SU-DHL-6 (cell line): Measurements from ENCODE around the gene CBR4.

Source experiments
- H2AFZ ChIP-seq: fragments of 200-600 bp; sonication (generic); 2 replicates; pipeline ENCODE4 v1.6.1; 2014; ENCODE audit warnings: low read depth, mild to moderate bottlenecking, moderate library complexity, mixed read lengths, antibody characterized with exemption, low read length; ENCODE audit not compliant: severe bottlenecking
- H3F3A ChIP-seq: fragments of 200-600 bp; shearing (Covaris generic); 2 replicates; pipeline ENCODE4 v1.6.0; 2016; ENCODE audit warnings: antibody characterized with exemption, mild to moderate bottlenecking; ENCODE audit not compliant: insufficient read depth
- H3K27ac ChIP-seq: fragments of 200-600 bp; sonication (generic); 2 replicates; pipeline ENCODE4 v1.5.1; 2016; ENCODE audit warnings: low read depth, mild to moderate bottlenecking, low read length, moderate library complexity, mixed read lengths
- H3K27me3 ChIP-seq: fragments of 200-600 bp; sonication (generic), shearing (Covaris generic); 2 replicates; pipeline ENCODE4 v1.6.0; 2014; ENCODE audit warnings: mild to moderate bottlenecking, low read length
- H3K36me3 ChIP-seq: fragments of 200-600 bp; sonication (generic); 2 replicates; pipeline ENCODE4 v1.6.1; 2014; ENCODE audit warnings: mild to moderate bottlenecking, low read length, mixed read lengths
- H3K4me2 ChIP-seq: fragments of 300-600, 200-600 bp; shearing (Covaris generic), sonication (generic); 2 replicates; pipeline ENCODE4 v1.6.0; 2014; ENCODE audit warnings: low read length, low read depth, mild to moderate bottlenecking; ENCODE audit not compliant: poor library complexity, severe bottlenecking
- H3K4me3 ChIP-seq: fragments of 200-600 bp; sonication (generic); 2 replicates; pipeline ENCODE4 v1.5.1; 2014; ENCODE audit warnings: antibody characterized with exemption, low read length, mild to moderate bottlenecking, mixed read lengths; ENCODE audit not compliant: insufficient read depth, poor library complexity, severe bottlenecking
- H3K79me2 ChIP-seq: fragments of 200-600 bp; sonication (generic); 2 replicates; pipeline ENCODE4 v1.6.1; 2014; ENCODE audit warnings: mild to moderate bottlenecking, low read length, moderate library complexity; ENCODE audit not compliant: insufficient read depth
- H3K9ac ChIP-seq: fragments of 200-600 bp; sonication (generic); 2 replicates; pipeline ENCODE4 v1.7.0; 2014; ENCODE audit warnings: mild to moderate bottlenecking, low read length
- H3K9me2 ChIP-seq: fragments of 200-600 bp; sonication (generic); replicated peaks from 2 replicates; pipeline ENCODE4 v1.6.1; 2014; ENCODE audit warnings: low read length; ENCODE audit not compliant: insufficient read depth
- H3K9me3 ChIP-seq: fragments of 200-600 bp; sonication (generic); 2 replicates; pipeline ENCODE4 v1.6.1; 2014; ENCODE audit warnings: low read length, mixed read lengths; ENCODE audit not compliant: insufficient read depth
- H4K20me1 ChIP-seq: fragments of 200-600 bp; sonication (generic); 2 replicates; pipeline ENCODE4 v1.6.1; 2014; ENCODE audit warnings: low read depth, mild to moderate bottlenecking, antibody characterized with exemption, low read length, moderate library complexity, mixed read lengths
- CTCF ChIP-seq: fragments of 200-600 bp; sonication (generic); IDR thresholded peaks from one replicate; pipeline ENCODE4 v1.5.1; 2017; ENCODE audit warnings: antibody characterized with exemption, mild to moderate bottlenecking, low read length, moderate library complexity; ENCODE audit not compliant: insufficient read depth, poor library complexity, severe bottlenecking
- EZH2phosphoT487 ChIP-seq: fragments of 200-600 bp; sonication (generic), shearing (Covaris generic); conservative IDR thresholded peaks from 2 replicates; pipeline ENCODE4 v1.6.1; 2018; ENCODE audit warnings: mild to moderate bottlenecking, antibody characterized with exemption, low read length, moderate library complexity, mixed read lengths

The CBR4 gene

DNA sequence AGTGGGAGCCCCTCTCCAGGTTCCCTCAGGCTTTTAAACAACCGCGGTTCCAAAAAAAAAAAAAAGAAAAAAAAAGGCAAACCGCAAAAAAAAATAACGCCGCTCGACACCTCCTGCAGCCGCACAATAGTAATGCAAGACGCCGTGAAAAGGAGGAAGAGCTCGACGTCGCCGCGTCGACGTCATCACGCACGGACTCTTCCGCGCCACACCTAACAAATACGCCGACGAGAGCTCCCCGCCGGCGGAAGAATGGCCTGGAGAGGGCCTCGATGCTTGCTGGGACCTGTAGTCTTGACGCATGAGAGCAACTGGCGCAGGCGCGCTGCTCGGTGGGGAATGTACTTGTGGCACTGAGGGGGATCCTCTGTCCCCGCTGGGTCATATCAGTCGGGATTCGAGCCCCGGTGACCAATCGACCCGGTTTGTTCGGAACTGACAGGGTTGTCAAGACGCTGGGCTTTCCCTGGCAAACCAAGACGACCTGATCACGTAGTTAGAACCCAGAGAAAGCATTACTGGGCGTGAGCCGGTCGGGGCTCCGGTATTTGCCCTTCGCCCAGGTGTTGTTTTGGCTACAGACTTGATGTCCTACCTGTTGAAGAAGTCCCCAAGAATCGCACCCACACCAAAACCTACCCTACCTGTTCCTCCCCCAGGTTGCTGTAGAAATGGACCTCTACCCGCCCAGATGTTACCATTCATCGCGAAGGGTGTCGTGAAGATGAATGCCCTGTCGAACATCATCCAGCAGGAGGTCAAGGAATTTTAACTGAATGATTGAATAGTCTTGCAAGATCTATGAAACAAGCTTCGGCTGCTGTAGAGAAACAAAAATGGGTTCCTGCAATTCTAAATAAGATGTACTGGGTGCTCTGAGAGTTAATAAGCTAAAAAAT lies at the start of gene CBR4:
Gene CBR4 (minus strand): TSS at position 131 of the 899 bp plus-strand sequence. CDS start 166 bp downstream, outside the sequence.
- Histone ChIP-seq H4K20me1 (no peaks in the 10 kb centered on the region), H3K4me3 (peak within 1 kb of the TSS; percentile 90), H2AFZ (peak within 1 kb of the TSS; percentile 99), H3K27ac (peak within 1 kb of the TSS; percentile 69), H3K27me3 (no peaks in the 10 kb centered on the region), H3K9me2 (no peaks in the 10 kb centered on the region), H3K9me3 (no peaks in the 10 kb centered on the region), H3F3A (peaks cover 6% of the 10 kb centered on the region; the same call in 1 of the 2 replicates), H3K79me2 (peaks cover 21% of the 10 kb centered on the region), H3K4me2 (peak within 1 kb of the TSS; percentile 96), H3K9ac (peak within 1 kb of the TSS; percentile 95), H3K36me3 (peaks cover 7% of the 10 kb centered on the region; the same call in 1 of the 2 replicates)
- TF ChIP-seq EZH2phosphoT487 (no peak), CTCF (peak; percentile 21)

DNA sequence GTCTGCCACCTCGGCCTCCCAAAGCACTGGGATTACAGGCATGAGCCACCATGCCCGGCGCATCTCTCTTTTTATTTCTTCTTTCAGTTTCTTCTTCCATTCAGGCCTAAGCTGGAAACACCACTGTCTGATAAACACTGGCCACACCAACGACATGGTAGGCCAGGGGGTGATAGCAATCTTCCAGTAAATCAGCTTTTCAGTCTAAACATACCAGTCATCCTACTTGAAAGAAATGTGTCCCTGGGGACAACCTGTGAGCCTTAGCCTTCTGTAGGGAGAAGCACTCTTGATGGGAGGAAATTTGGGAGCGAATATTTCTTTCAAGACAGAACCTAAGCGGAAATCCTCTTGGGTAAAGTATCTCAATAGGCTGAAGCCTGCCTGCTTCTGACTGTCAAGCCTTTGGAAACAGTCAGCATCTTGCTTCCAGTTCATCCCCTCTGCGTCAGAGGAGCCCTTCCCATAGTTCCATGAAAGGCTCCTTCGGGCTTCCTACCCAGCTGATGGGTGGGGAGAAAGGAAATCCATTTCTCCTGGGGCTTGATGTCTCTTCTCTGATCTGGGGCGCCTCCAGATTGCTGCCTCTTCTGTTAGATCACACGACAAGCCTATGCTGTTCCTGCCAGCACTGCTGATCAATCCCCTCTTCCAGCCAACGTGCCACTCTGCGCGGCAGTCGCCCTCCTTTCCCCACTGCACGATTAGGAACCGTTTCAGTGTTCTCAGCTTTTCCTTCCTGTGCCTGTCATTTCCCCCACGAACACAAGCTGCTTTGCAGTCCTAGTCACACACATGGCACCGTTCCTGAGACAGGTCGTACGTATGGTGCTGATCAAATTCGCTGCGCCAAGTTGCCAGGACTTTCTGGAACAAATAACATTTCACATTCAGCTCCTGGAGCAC lies 49.5 kb upstream of the CBR4 start:
- Histone ChIP-seq H4K20me1 (no peaks in the 10 kb centered on the region), H3K9me3 (no peaks in the 10 kb centered on the region), H3K4me3 (no peak overlapping the region), H3K36me3 (no peaks in the 10 kb centered on the region), H3K4me2 (no peak overlapping the region), H2AFZ (no peak overlapping the region), H3K9ac (no peak overlapping the region), H3K27ac (no peak overlapping the region), H3F3A (no peaks in the 10 kb centered on the region), H3K27me3 (no peaks in the 10 kb centered on the region), H3K9me2 (no peaks in the 10 kb centered on the region), H3K79me2 (no peaks in the 10 kb centered on the region)
- TF ChIP-seq EZH2phosphoT487, result no peak
- no peak for TF ChIP-seq CTCF

DNA sequence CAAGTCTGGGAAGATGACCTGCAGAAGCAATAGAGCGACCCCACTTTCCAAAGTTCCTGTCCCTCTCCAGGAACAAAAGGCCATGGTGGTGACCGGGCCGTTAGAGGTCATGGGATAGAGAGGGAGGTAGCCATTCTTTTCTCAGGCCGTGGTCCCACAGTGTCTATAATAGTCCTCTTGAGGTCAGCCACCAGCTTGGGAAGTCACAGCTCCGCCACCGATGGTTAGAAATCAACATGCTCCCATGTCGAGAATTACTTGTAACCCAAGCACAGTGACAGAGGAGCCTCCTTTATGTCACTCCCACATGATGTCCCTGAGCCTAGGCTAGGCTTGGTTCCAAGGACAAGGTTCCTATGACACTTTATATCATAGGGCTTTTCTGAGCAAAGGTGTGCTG lies 48.3 kb upstream of the CBR4 start:
- Histone ChIP-seq H3K79me2 (no peaks in the 10 kb centered on the region), H3K4me3 (no peak overlapping the region), H2AFZ (no peak overlapping the region), H3F3A (no peaks in the 10 kb centered on the region), H3K9me3 (no peaks in the 10 kb centered on the region), H3K9me2 (no peaks in the 10 kb centered on the region), H3K27me3 (no peaks in the 10 kb centered on the region), H3K36me3 (no peaks in the 10 kb centered on the region), H3K9ac (no peak overlapping the region), H4K20me1 (no peaks in the 10 kb centered on the region), H3K27ac (no peak overlapping the region), H3K4me2 (no peak overlapping the region)
- TF ChIP-seq EZH2phosphoT487, result no peak
- no peak for TF ChIP-seq CTCF
